HG02943 (cell line): Measurements from ENCODE around the gene MKKS.

Experiments used
- ATAC-seq: cut with Tn5 transposase; IDR thresholded peaks from one replicate; pipeline ENCODE4 v1.9.1; 2021; ENCODE audit warnings: mild to moderate bottlenecking, low read depth, moderate library complexity; ENCODE audit not compliant: unreplicated experiment

MKKS gene

DNA sequence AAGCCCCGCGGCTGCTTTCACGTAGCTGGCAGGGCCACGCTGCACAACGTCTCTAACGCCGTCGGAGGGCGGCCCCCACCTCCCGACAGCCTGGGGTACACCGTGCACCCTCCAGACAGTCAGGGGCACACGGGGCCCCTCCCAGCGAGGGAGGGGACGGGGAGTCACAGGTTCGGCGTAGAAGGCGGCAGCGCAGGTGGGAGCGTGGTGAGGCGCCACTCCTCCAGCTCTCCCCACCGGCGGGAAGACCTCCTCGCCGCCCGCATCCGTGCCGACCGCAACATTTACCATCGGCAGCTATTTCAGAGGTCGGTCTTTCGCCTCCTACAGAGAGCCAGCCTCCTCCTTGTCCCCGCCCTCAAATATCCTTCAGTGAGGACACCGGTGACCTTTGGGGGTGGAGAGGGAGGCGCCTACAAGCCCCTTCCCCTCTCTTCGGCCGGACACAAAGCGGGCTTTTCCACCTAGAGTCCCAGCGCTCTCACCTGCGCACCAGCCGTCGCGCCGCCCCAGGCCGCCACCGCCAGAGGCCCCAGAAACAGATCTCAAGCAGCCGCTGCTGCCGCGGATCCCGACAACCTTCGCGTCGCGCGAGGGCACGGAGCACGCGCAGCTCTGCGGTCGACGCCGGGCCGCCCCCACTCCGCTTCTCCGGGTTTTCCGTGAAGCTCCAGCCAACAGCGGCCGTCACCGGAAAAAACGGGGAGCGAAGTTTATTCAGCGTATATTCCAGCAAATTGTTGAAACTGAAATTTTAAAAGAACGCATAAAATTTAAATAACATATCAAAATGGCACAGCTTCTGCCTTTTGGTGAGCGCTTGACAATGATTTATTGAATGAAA, at the start of gene MKKS:
Gene MKKS, minus strand, starts transcription at position 600 of the 844 bp plus-strand sequence. CDS start 20,708 bp downstream, outside the sequence.
- peak; percentile 55 for ATAC-seq

DNA sequence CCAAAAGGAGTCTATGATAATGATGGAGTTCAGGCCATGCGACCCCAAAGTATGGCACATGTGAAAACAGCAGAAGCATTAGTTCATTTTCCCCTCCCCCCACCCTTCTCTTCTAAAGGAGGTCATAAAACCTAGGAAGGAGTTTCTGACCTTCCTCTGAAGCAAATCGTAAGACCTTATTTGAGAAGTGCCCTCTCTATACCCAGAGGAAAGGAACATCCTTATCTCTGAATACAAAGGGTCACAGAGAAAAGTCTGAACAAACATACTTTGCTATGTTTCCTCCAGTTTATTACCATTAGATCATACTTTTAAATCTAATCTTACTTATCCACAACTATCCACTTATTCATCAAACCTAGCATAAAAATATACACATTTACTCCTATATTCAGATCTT, 49.7 kb upstream of the MKKS start:
- ATAC-seq = no peak

DNA sequence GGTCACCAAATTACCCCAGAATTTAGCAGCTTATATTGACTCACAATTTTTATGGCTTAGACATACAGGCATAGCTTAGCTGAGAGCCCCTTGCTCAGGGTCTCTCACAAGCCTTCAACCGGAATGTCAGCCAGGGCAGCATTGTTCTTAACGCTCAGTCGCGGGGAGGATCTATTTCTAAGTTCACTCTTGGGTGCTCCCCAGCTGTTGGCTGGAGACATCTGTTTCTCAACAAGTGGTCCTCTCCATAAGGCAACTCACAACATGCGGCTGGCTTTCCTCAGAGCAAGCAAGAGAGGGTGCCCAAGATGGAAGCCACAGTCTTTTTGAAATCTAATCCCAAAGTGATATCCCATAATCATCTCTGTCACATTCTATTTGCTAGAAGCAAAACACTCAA, 47.7 kb upstream of the MKKS start:
- no peak for ATAC-seq

DNA sequence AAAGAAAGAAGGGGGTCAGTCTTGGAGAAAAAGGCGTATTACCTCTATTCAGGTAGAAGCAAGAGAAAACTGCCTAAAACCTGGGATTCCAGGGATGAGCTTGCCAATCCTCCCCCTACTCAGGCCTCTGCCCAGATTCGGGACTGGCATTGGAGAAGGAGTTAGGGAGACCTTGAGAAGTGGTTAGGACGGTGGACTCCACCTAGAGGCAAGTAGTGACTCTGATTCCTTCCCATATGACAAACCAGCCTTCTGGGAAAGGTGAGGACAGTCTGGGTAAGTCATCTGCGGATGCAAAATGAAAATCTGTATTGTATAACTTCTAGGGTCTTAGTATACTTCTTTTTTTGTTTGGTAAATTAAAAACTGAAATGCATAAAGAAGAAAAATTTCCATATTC, 44.9 kb upstream of the MKKS start:
- no peak for ATAC-seq

- peak; percentile 53 for ATAC-seq
Measured at GRCh38 chr20:10478205-10478604, 44.2 kb upstream of the MKKS start.

- ATAC-seq = peak; percentile 73
Measured at GRCh38 chr20:10476319-10476724, 42.3 kb upstream of the MKKS start.

- ATAC-seq = no peak
Measured at GRCh38 chr20:10475225-10475624, 41.2 kb upstream of the MKKS start.

DNA sequence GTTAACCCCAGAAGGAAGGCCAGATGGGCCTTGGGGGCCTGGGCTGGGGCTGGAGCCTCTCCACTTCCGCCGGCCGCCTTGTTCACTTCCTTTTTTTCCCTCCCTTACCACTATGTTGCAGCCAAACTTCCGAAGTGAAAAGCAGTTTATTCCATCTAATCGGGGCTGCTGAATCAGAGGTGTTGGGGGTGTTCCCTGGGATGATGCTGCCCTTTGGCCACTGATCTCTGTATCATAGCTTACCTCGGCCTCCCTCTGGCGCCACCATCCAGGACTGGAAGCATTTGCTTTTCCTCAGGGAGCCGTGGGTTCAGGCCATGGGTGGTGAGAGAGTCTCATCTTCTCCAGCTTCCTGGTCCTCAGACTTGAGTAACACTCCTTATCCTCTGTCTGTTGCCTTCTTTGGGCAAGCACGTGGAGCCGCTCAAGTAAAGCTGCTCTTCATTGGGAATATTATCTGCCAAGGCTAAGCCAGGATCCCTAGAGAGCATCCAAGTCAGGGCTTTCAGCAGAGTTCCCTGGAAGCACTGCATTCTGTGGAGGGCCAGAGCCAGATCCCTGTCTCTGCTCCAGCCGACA, 40.7 kb upstream of the MKKS start:
- ATAC-seq = no peak

- no peak for ATAC-seq
Measured at GRCh38 chr20:10472871-10473270, 38.8 kb upstream of the MKKS start.

DNA sequence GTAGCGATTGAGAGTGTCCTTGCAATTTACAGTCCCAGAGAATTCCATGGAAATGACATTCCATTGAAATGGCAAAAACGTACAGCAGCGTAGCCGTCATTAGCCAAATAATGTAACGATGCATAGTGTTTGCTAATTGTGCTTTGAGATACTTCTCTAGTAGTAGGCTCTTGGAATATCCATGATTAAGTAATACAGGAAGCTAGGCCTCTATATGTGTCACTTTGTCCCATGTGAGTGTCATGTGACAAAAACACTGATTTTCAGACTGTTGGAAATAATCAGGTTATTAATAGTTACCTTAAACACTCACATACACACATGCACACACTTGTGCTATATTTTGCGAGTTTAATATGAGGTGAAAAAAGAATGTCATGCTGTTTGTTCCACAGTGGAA, 36.3 kb upstream of the MKKS start:
- ATAC-seq = no peak

- ATAC-seq = no peak
Measured at GRCh38 chr20:10469599-10469998, 35.6 kb upstream of the MKKS start.

- no peak for ATAC-seq
Measured at GRCh38 chr20:10469056-10469455, 35.0 kb upstream of the MKKS start.

DNA sequence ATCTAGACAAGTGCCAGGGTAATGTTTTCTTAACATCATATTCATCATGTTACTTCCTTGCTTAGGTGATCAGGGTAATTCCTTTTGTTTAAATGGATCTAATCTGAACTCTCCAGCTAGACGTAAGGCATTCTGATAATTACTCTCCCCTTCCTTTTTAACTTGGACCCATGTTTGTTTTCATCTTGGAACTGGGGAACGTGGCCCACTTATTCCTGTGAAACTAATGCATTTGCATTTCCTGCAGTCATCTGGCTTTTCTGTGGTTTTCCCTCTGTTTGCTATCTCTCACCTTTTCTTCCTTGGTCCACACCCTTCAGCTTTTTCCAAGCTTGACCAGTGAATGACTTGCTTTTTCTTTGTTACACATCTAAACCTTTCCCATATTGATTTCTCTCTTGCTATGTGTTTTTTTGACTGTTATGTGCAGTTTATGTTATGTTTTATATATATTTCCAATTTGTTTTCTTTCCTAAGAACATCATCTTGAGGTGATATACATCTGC, 34.4 kb upstream of the MKKS start:
- no peak for ATAC-seq

DNA sequence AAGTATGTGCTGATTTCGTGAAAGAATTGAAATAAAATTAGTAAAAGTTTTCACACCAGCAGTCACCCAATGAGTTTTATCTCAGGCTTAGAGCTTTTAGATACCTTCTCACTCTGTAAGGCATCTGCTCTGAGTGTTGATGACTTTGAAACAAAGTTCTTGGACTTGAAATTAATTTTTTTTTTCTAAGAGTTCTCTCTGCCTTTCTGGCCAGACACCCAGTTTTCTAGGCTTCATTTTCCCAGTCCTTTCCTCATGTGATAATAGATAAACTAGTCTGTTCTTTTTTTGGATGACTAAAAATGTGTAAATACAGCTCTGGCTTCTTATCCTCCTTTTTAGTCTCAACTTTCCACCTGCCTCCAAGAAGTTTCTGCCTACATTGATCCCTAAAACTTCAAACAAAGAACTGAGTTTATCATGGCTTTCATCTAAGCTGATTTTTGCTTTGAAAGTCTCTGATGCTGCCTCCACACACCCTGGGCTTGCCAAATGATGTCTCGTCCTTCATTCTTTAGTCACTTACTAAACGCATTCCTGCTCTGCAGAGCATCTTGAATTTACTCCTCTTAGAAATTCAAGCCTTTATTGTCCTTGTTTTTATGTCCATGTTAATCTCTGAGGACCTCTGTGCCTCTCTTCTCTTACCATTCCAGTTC, 33.8 kb upstream of the MKKS start:
- ATAC-seq = no peak

- no peak for ATAC-seq
Measured at GRCh38 chr20:10466855-10467254, 32.8 kb upstream of the MKKS start.

- no peak for ATAC-seq
Measured at GRCh38 chr20:10466325-10466724, 32.3 kb upstream of the MKKS start.

DNA sequence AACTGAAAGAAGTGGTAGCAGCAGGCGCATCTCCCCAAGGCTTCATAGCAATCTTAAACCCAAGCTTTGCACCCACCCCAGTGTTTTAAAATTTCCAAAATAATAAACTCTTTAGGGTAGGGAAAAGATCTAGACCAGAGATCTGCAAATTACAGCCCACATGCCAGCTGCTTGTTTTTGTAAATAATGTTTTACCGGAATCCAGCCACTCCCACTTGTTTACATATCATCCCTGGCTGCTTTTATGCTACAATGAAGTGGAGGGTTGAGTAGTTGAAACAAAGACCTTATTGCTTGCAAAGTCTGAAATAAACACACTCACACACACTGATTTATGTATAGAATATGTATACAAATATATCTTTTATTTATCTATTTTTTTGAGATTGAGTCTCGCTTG, 31.1 kb upstream of the MKKS start:
- no peak for ATAC-seq

DNA sequence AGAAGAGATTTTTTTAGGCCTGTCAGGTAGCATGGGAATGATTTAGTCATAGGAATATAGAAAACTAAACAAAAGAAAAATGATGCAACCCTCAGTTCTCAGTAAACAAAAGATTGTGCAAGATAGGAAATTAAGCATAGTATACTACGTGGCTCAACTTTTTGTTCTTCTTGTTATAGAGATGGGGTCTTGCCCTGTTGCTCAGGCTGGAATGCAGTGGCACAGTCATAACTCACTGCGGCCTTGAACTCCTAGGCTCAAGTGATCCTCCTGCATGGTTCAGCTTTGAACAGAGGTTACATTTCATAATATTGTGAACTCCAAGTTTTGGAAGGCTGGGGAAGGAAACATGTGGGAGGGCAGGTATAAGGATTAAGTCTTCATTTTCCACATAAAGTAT, 29.6 kb upstream of the MKKS start:
- no peak for ATAC-seq

GRCh38 chr20:10462516-10462915, 28.5 kb upstream of the MKKS start:
- ATAC-seq = no peak

DNA sequence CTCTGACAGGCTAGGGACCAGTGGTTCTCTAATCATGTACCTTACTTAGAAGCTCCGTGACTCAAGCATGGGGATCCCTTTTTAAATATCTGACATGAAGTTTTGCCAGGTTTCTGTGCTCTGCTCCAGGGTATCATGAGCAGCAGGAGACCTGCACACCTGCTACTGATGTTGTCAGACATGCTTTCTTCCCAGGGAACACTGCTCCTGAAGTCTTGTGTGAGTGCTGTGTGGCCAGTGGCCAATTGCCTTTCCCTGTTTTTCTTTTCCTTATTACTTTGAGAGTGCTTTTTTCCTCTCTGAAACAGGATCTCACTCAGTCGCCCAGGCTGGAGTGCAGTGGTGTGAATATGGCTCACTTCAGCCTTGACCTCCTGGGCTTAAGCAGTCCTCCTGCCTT, 27.5 kb upstream of the MKKS start:
- ATAC-seq = no peak

- no peak for ATAC-seq
Measured at GRCh38 chr20:10454151-10454750, 20.2 kb upstream of the MKKS start.
